NCI-H510A treated with DMSO at 0.1 percent for 48 hours (cell line): ENCODE measurements around the gene SUPT4H1.
A peak's percentile ranks its signal among the peaks of the same experiment; 100 is the strongest.

Experiments
- DNase-seq: peaks from one replicate; lab custom pipeline; 2025; lab: John Stamatoyannopoulos, UW

Gene SUPT4H1

DNA sequence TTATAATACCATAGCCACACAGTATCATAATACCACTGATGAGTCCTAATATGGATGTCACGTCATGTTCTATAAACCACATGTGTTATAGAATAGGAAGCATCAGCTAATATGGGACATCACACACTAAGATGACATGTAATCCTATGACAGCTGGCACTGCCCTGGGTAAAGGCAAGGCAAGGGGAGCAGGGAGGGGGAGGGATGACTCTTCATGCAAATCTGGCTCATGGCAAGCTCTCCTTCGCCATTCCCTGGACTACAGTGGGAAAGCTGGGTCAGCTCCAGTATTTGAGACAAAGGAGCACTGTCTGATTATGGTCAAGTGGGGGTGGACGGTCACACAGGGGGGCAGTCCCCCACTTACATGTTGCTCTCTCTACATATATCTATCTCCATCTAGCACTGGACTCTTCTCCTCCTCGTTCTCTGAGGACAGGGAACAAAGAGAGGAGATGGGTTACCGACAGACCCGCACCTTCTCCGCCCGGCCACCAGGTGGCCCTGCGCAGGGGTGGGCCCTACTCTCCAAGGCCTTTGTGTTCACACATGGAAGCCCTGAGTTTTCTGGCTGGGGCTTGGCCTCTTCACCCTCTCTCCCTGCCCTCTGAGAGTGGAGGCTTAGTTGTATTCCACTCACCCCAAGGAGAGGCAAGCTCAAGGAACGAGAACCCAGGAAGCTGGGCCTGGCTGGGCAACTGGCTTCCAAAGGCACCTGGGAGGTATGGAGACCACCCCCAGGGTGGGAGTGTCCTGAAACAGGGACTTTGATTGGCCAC lies 47.8 kb downstream of the SUPT4H1 start:
- DNase-seq = peak; percentile 35

DNA sequence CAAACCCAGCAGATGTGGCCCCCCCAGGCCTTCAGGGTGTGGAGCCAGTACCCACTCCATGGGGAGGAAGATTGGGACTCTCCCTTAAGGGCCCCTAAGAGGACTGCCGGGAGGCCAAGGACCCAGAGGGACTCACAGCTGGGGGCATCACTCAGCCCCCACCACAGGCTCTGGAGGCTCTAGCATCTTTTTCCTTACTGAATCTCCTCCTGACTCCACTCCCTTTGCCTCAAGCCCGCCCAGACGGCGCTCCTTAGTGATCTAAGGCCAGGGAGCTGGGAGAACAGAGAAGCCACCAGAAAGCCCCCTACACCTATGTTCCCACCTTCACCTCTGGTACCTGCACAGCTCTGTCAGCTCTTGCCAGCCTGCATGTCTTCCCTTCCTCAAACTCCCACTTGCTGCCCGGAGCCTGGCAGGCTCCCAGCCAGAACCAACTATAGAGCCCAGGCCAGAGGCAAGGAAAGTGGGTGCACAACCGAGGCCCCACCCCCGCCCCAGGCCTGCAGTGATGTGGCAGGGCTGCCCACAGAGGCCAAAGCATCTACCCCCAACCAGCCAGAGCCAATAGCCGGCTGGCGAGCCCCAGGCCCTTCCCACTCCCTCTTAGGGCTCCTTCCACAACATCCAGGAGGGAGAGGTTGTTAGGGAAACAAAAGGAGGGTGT lies 48.9 kb downstream of the SUPT4H1 start:
- no peak for DNase-seq

DNA sequence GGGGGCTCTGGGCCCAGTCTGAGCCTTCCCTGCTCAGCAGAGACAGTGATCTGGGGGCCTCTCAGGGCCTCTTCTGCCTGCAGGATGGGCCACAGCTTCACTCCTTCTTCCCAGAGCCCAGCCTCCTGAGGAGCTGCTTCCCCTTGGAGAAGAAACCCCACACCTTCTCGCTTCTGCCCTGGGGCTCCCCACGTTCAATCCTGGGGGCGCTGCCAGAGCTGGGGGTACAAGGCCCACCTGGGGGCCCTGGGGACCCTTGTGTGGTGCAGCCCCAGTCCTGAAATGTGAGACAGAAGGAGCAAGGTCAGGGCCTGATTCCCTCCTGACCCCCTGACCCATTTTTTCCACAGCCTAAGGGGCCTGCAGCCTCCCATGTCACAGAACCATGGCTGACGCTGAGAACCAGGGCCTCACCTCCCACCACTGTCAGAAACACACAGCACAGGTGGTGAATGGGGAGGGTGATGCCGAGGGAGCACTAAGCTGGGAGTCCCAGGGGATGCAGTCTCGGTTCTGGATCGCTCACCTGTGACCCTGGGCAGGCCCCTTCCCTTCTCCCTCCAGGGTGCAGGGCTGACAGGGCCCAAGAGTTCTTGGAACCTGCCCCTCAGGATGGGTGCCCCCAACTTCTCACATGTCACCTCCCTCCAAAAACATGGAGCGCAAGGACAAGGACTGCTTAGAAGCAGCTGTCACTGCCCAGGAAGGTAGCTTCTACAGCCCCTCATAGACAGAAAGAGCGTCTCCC lies 49.7 kb downstream of the SUPT4H1 start:
- no peak for DNase-seq

DNA sequence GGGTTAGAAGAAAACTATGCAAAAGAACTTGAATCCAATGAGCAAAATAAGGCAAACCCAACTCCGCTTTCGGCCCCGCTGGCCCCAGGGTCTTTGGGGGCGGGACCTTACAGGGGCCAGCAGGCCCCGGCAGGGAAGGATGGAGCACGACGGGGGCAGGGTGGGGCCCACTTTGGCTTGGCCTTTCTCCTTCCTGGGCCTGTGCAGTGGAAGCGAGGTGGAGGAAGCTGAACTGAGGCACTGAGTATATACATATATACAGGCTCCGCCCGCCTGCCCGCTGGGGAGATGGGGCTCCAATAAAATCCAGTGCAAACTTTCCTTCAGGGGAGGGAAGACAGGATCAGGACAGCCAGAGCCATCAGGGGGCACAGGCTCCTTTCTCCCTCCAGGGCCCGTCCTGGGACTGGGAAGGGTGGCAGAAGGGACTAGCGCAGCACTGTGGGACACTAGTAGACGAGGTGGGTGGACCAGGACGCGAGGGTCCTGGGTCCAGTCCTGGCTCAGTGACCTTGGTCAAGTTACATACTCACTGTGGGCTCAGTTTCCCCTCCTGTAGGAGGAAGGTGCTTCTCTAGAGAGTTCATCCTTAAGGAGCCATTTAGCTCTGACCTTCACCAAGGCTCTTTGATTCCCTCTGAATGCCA lies 50.4 kb downstream of the SUPT4H1 start:
- no peak for DNase-seq

DNA sequence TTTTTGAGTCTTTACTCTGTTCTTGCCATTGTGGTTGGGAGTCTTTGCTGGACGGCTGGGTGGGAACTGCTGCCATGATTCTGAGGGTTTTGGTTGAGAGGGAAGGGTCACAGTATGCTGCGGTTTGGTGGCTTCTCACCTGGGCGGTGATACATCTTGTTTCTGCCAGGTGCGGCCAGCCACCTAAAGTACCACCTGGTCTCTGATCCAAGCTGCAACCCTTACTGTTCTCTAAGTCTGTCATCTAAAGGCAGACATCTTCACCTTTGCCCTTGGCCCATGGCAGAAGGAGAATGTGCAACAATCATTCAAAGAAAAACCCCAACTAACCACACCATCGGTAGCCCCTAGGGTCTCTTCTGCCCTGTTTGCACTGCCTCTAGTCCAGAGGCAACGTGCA lies 51.7 kb downstream of the SUPT4H1 start:
- DNase-seq = no peak
